ENCODE data around the gene EFCAB14. TPM values are rescaled to one million over a fixed set of nuclear protein-coding genes. Genes with fewer than 3 reads are reported as not detected.
A peak's percentile ranks its signal among the peaks of the same experiment; 100 is the strongest.
"Not testable (repeated sequence)": the region's sequence is repeated elsewhere in the genome, so short reads cannot be mapped to it uniquely, and the experiment has no call there.

Gene EFCAB14
- total RNA-seq, 4 donors from 2014 or later, result 87.9 to 136 (median 121) TPM

GRCh38 chr1:46735708-46736324 is 16.9 kb upstream of the EFCAB14 start:
- no peaks in the 10 kb centered on the region for H3K36me3 ChIP-seq
- peaks cover 7% of the 10 kb centered on the region for H3K27me3 ChIP-seq
- H3K27ac ChIP-seq, result no peak overlapping the region
- DNase-seq (ENCODE audit: low spot score in 2 of 2), result no peak
- no peak overlapping the region for H3K4me3 ChIP-seq
- no peaks in the 10 kb centered on the region for H3K4me1 ChIP-seq
- no peaks in the 10 kb centered on the region for H3K9me3 ChIP-seq
- WGBS, result 8% methylated on average over 2 of the region's 3 CpGs
- no peak for TF ChIP-seq POLR2A (IDR thresholded peaks at IDR 0.05)
- no peak for TF ChIP-seq CTCF (IDR thresholded peaks at IDR 0.05)
- TF ChIP-seq POLR2AphosphoS5 (IDR thresholded peaks at IDR 0.05), result no peak
- no peak for TF ChIP-seq EP300 (IDR thresholded peaks at IDR 0.05)

- WGBS, result 42% methylated on average over 3 of the region's 6 CpGs
- not testable (repeated sequence) for H3K4me1 ChIP-seq; H3K36me3 ChIP-seq; DNase-seq (ENCODE audit: low spot score in 2 of 2); H3K27ac ChIP-seq; H3K9me3 ChIP-seq; H3K4me3 ChIP-seq
- H3K27me3 ChIP-seq, result peaks cover 17% of the 10 kb centered on the region
Measured at GRCh38 chr1:46728327-46728873, 9.5 kb upstream of the EFCAB14 start.

GRCh38 chr1:46725736-46726108 is 6.8 kb upstream of the EFCAB14 start:
- H3K27me3 ChIP-seq, result peaks cover 15% of the 10 kb centered on the region
- WGBS, result 56% methylated on average over 3 of the region's 3 CpGs
- no peak overlapping the region for H3K27ac ChIP-seq
- no peaks in the 10 kb centered on the region for H3K9me3 ChIP-seq
- H3K4me3 ChIP-seq, result no peak overlapping the region
- H3K4me1 ChIP-seq, result peaks cover 6% of the 10 kb centered on the region
- TF ChIP-seq POLR2A (IDR thresholded peaks at IDR 0.05) (no peak), POLR2AphosphoS5 (IDR thresholded peaks at IDR 0.05) (no peak), CTCF (IDR thresholded peaks at IDR 0.05) (no peak), EP300 (IDR thresholded peaks at IDR 0.05) (no peak)
- no peaks in the 10 kb centered on the region for H3K36me3 ChIP-seq
- no peak for DNase-seq (ENCODE audit: low spot score in 2 of 2)

- H3K9me3 ChIP-seq, result no peaks in the 10 kb centered on the region
- peaks cover 6% of the 10 kb centered on the region for H3K4me1 ChIP-seq
- no peaks in the 10 kb centered on the region for H3K36me3 ChIP-seq
- peaks cover 14% of the 10 kb centered on the region for H3K27me3 ChIP-seq
- no peak for TF ChIP-seq POLR2A (IDR thresholded peaks at IDR 0.05)
- TF ChIP-seq CTCF (IDR thresholded peaks at IDR 0.05), result peak; percentile 76 to 79
- no peak overlapping the region for H3K4me3 ChIP-seq
- H3K27ac ChIP-seq, result no peak overlapping the region
- DNase-seq (ENCODE audit: low spot score in 2 of 2), result no peak
- WGBS, result 19% methylated on average over 7 of the region's 7 CpGs
Measured at GRCh38 chr1:46724991-46725735, 6.2 kb upstream of the EFCAB14 start.

GRCh38 chr1:46723901-46724300 is 5.0 kb upstream of the EFCAB14 start:
- no peak for TF ChIP-seq EP300 (IDR thresholded peaks at IDR 0.05)
- TF ChIP-seq CTCF (IDR thresholded peaks at IDR 0.05), result no peak
- no peak for TF ChIP-seq POLR2AphosphoS5 (IDR thresholded peaks at IDR 0.05)
- TF ChIP-seq POLR2A (IDR thresholded peaks at IDR 0.05), result no peak
- DNase-seq (ENCODE audit: low spot score in 2 of 2), result no peak
- H3K4me3 ChIP-seq, result no peak overlapping the region
- no peak overlapping the region for H3K27ac ChIP-seq
- H3K4me1 ChIP-seq, result peaks cover 12% of the 10 kb centered on the region
- H3K36me3 ChIP-seq, result no peaks in the 10 kb centered on the region
- peaks cover 11% of the 10 kb centered on the region for H3K27me3 ChIP-seq
- 84% methylated on average over 4 of the region's 4 CpGs for WGBS
- no peaks in the 10 kb centered on the region for H3K9me3 ChIP-seq
